HEK293 (cell line): Measurements from ENCODE around the gene BRWD1.

ENCODE experiments used
- YY2 ChIP-seq: fragments of 450-650 bp; formaldehyde crosslinking; IDR thresholded peaks from 2 replicates; pipeline ENCODE4 v1.5.1; 2016; ENCODE audit warnings: missing biosample characterization, missing genetic modification characterization
- ZEB2 ChIP-seq: fragments of 450-650 bp; formaldehyde crosslinking; IDR thresholded peaks from 2 replicates; pipeline ENCODE4 v1.5.1; 2016; ENCODE audit warnings: missing biosample characterization, missing genetic modification characterization
- ZNF175 ChIP-seq: fragments of 450-650 bp; formaldehyde crosslinking; IDR thresholded peaks from 2 replicates; pipeline ENCODE4 v1.5.1; 2016; ENCODE audit warnings: missing biosample characterization, missing genetic modification characterization
- ZNF184 ChIP-seq: fragments of 450-650 bp; IDR thresholded peaks from 2 replicates; pipeline ENCODE4 v1.5.1; 2018; ENCODE audit warnings: missing biosample characterization, mild to moderate bottlenecking, missing genetic modification characterization
- TF ChIP-seq, protein P1 (sequence below): fragments of 450-650 bp; formaldehyde crosslinking; IDR thresholded peaks from 2 replicates; pipeline ENCODE4 v1.5.1; 2016; ENCODE audit warnings: missing biosample characterization, missing genetic modification characterization
- TF ChIP-seq, protein P2 (sequence below): fragments of 450-650 bp; formaldehyde crosslinking; IDR thresholded peaks from 2 replicates; pipeline ENCODE4 v1.5.1; 2016; ENCODE audit warnings: missing biosample characterization, missing genetic modification characterization, low read depth
- TF ChIP-seq, protein P3 (sequence below): fragments of 450-650 bp; formaldehyde crosslinking; IDR thresholded peaks from 2 replicates; pipeline ENCODE4 v1.5.1; 2016; ENCODE audit warnings: missing biosample characterization, missing genetic modification characterization

DNA sequence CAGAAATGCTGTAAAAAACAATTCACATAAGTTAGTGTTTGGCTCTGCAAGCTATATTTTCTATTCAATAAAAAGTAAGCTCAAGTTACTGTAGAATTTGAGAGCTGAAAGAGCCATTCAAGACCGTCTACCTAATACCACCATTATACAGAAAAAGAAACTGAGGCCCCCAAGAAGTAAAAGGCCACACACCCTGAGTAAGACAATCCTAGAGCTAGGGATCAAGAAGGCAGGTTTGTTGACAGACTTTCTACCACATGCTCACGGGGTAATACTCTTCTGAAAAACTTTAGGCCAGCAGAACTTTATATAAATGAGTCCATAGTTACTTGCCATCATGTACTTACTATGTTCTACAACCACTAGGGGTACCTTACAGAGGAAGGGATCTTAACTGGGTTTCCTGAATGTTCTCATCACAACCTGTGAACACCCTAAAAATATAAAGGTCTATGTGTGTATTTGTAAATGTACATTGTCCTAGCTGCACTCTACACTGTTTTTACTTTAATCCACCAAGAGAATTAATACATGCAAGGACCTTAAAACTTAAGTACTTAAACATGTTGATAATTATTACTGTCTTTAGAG is 132.9 kb downstream of the BRWD1 start:
- no peak for TF ChIP-seq ZEB2 (tag by site-specific recombination)
- TF ChIP-seq, protein P1, sequence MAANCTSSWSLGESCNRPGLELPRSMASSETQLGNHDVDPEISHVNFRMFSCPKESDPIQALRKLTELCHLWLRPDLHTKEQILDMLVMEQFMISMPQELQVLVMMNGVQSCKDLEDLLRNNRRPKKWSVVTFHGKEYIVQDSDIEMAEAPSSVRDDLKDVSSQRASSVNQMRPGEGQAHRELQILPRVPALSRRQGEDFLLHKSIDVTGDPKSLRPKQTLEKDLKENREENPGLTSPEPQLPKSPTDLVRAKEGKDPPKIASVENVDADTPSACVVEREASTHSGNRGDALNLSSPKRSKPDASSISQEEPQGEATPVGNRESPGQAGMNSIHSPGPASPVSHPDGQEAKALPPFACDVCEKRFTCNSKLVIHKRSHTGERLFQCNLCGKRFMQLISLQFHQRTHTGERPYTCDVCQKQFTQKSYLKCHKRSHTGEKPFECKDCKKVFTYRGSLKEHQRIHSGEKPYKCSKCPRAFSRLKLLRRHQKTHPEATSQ (tag by site-specific recombination), result no peak
- no peak for TF ChIP-seq ZNF184 (tag by site-specific recombination)
- TF ChIP-seq, protein P2, sequence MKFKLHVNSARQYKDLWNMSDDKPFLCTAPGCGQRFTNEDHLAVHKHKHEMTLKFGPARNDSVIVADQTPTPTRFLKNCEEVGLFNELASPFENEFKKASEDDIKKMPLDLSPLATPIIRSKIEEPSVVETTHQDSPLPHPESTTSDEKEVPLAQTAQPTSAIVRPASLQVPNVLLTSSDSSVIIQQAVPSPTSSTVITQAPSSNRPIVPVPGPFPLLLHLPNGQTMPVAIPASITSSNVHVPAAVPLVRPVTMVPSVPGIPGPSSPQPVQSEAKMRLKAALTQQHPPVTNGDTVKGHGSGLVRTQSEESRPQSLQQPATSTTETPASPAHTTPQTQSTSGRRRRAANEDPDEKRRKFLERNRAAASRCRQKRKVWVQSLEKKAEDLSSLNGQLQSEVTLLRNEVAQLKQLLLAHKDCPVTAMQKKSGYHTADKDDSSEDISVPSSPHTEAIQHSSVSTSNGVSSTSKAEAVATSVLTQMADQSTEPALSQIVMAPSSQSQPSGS (tag by site-specific recombination), result no peak
- TF ChIP-seq ZNF175 (tag by site-specific recombination), result no peak
- TF ChIP-seq YY2 (tag by site-specific recombination), result no peak
- TF ChIP-seq, protein P3, sequence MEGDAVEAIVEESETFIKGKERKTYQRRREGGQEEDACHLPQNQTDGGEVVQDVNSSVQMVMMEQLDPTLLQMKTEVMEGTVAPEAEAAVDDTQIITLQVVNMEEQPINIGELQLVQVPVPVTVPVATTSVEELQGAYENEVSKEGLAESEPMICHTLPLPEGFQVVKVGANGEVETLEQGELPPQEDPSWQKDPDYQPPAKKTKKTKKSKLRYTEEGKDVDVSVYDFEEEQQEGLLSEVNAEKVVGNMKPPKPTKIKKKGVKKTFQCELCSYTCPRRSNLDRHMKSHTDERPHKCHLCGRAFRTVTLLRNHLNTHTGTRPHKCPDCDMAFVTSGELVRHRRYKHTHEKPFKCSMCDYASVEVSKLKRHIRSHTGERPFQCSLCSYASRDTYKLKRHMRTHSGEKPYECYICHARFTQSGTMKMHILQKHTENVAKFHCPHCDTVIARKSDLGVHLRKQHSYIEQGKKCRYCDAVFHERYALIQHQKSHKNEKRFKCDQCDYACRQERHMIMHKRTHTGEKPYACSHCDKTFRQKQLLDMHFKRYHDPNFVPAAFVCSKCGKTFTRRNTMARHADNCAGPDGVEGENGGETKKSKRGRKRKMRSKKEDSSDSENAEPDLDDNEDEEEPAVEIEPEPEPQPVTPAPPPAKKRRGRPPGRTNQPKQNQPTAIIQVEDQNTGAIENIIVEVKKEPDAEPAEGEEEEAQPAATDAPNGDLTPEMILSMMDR, result no peak
